IMR-90 (cell line): ENCODE data around the gene IQCK. TPM values are rescaled to one million over a fixed set of nuclear protein-coding genes. Genes with fewer than 3 reads are reported as not detected.

Experiments
- ATAC-seq: fragments of 200-7000 bp; cut with Tn5 transposase; 2 replicates; pipeline ENCODE4 v1.9.1; 2020; ENCODE audit warnings: low read depth, mild to moderate bottlenecking, moderate library complexity
- BruUV-seq: library from RNA; stranded (reverse); fragments of 400-500 nt; replicated peaks from 2 replicates; lab custom pipeline; 2021; lab: Mats Ljungman, UMichigan
- CTCF ChIA-PET: fragments of 300-600 bp; formaldehyde crosslinking; extraction: SDS; loops from one replicate; lab custom pipeline; 2021; ENCODE audit warnings: antibody characterized with exemption; lab: Yijun Ruan, JAX
- POLR2A ChIA-PET: fragments of 300-600 bp; sonication (Branson Sonifier 250); formaldehyde crosslinking; loops from one replicate; lab custom pipeline; 2022; ENCODE audit warnings: antibody characterized with exemption; ENCODE audit not compliant: unreplicated experiment; lab: Charles Lee
- DNase-seq: peaks from one replicate; pipeline ENCODE4 v3.0.0; 2013
- H2AFZ ChIP-seq: replicated peaks from 2 replicates; pipeline ENCODE3; 2013; ENCODE audit warnings: low read length, mild to moderate bottlenecking; ENCODE audit not compliant: poor library complexity
- H2AK5ac ChIP-seq: 2 replicates; pipeline ENCODE4 v1.6.1; 2013; ENCODE audit warnings: low read depth, low read length, inconsistent platforms
- H2AK9ac ChIP-seq: replicated peaks from 2 replicates; pipeline ENCODE3; 2013; ENCODE audit warnings: mild to moderate bottlenecking, low read depth, low read length, moderate library complexity; ENCODE audit not compliant: poor library complexity
- H2BK120ac ChIP-seq: 2 replicates; pipeline ENCODE4 v1.6.1; 2013; ENCODE audit warnings: low read depth, low read length, inconsistent platforms
- H2BK15ac ChIP-seq: 3 replicates; pipeline ENCODE4 v1.6.1; 2013; ENCODE audit warnings: low read depth, low read length, inconsistent platforms
- H2BK20ac ChIP-seq: 2 replicates; pipeline ENCODE4 v1.6.1; 2013; ENCODE audit warnings: low read depth, mild to moderate bottlenecking, inconsistent platforms, low read length, moderate library complexity
- H2BK5ac ChIP-seq: 2 replicates; pipeline ENCODE4 v1.6.1; 2013; ENCODE audit warnings: mild to moderate bottlenecking, low read depth, low read length, inconsistent platforms; ENCODE audit not compliant: poor library complexity, severe bottlenecking
- H3K14ac ChIP-seq: replicated peaks from 2 replicates; pipeline ENCODE4 v1.6.1; 2013; ENCODE audit warnings: low read depth, low read length, inconsistent platforms
- H3K18ac ChIP-seq: 2 replicates; pipeline ENCODE4 v1.6.1; 2013; ENCODE audit warnings: low read depth, low read length, control low read depth
- H3K23ac ChIP-seq: 2 replicates; pipeline ENCODE4 v1.6.1; 2013; ENCODE audit warnings: low read depth, low read length, inconsistent platforms
- H3K27ac ChIP-seq: 2 replicates; pipeline ENCODE4 v1.5.1; 2013; ENCODE audit warnings: mild to moderate bottlenecking, control low read depth, low read length; ENCODE audit not compliant: insufficient read depth
- H3K27me3 ChIP-seq: 2 replicates; pipeline ENCODE4 v1.6.1; 2013; ENCODE audit warnings: low read length; ENCODE audit not compliant: control insufficient read depth, insufficient read depth
- H3K36me3 ChIP-seq: 2 replicates; pipeline ENCODE4 v1.6.1; 2013; ENCODE audit warnings: low read length, mixed read lengths; ENCODE audit not compliant: control insufficient read depth, insufficient read depth
- H3K4ac ChIP-seq: 2 replicates; pipeline ENCODE4 v1.6.1; 2013; ENCODE audit warnings: low read depth, low read length, inconsistent platforms
- H3K4me1 ChIP-seq: 2 replicates; pipeline ENCODE4 v1.6.1; 2013; ENCODE audit warnings: low read length, mixed read lengths; ENCODE audit not compliant: control insufficient read depth, insufficient read depth
- H3K4me2 ChIP-seq: 2 replicates; pipeline ENCODE4 v1.6.1; 2013; ENCODE audit warnings: low read depth, mild to moderate bottlenecking, control low read depth, low read length, moderate library complexity
- H3K4me3 ChIP-seq: 2 replicates; pipeline ENCODE4 v1.5.1; 2013; ENCODE audit warnings: low read depth, mild to moderate bottlenecking, control low read depth, low read length, moderate library complexity; ENCODE audit not compliant: insufficient read depth
- H3K56ac ChIP-seq: 2 replicates; pipeline ENCODE4 v1.6.1; 2013; ENCODE audit warnings: low read length, inconsistent platforms; ENCODE audit not compliant: insufficient read depth; ENCODE audit errors: extremely low read depth
- H3K79me1 ChIP-seq, 2 experiments: 2 replicates each; pipeline ENCODE4 v1.6.1; 2013; ENCODE audit warnings: low read length in 2 of 2, inconsistent platforms in 1 of 2, low read depth in 1 of 2
- H3K9ac ChIP-seq: 2 replicates; pipeline ENCODE4 v1.6.1; 2013; ENCODE audit warnings: low read depth, low read length, control low read depth
- H3K9me1 ChIP-seq: 2 replicates; pipeline ENCODE4 v1.6.1; 2013; ENCODE audit warnings: low read length, inconsistent platforms; ENCODE audit not compliant: insufficient read depth
- H3K9me3 ChIP-seq: 2 replicates; pipeline ENCODE4 v1.6.1; 2013; ENCODE audit warnings: low read length; ENCODE audit not compliant: control insufficient read depth, insufficient read depth
- H4K20me1 ChIP-seq: 2 replicates; pipeline ENCODE4 v1.6.1; 2013; ENCODE audit warnings: low read length, inconsistent platforms; ENCODE audit not compliant: insufficient read depth
- H4K5ac ChIP-seq: 2 replicates; pipeline ENCODE4 v1.6.1; 2013; ENCODE audit warnings: mild to moderate bottlenecking, low read depth, low read length, control low read depth
- H4K8ac ChIP-seq, 2 experiments: 2 replicates each; pipeline ENCODE4 v1.6.1; 2013; ENCODE audit warnings: low read depth in 2 of 2, low read length in 2 of 2, control low read depth in 1 of 2, inconsistent platforms in 1 of 2
- H4K91ac ChIP-seq: 2 replicates; pipeline ENCODE4 v1.6.1; 2013; ENCODE audit warnings: low read depth, low read length, inconsistent platforms; ENCODE audit not compliant: insufficient read depth
- BHLHE40 ChIP-seq: fragments of 150-350 bp; IDR thresholded peaks from 2 replicates; pipeline ENCODE4 v1.6.1; 2016; ENCODE audit warnings: mild to moderate bottlenecking, low read depth, low read length
- CHD1 ChIP-seq: IDR thresholded peaks from 2 replicates; pipeline ENCODE4 v1.6.1; 2012; ENCODE audit warnings: low read depth, low read length, improper control_type of control experiment
- FOS ChIP-seq: fragments of 150-350 bp; IDR thresholded peaks from 2 replicates; pipeline ENCODE4 v1.6.1; 2016; ENCODE audit warnings: low read depth, low read length
- MAFK ChIP-seq: IDR thresholded peaks from 2 replicates; pipeline ENCODE4 v1.6.1; 2012; ENCODE audit warnings: low read depth, low read length, improper control_type of control experiment
- MAZ ChIP-seq: IDR thresholded peaks from 2 replicates; pipeline ENCODE4 v1.6.1; 2012; ENCODE audit warnings: low read depth, mild to moderate bottlenecking, low read length, improper control_type of control experiment, moderate library complexity, borderline replicate concordance
- MXI1 ChIP-seq: IDR thresholded peaks from 2 replicates; pipeline ENCODE4 v1.6.1; 2012; ENCODE audit warnings: low read depth, mild to moderate bottlenecking, low read length, moderate library complexity, borderline replicate concordance
- NFE2L2 ChIP-seq: fragments of 150-350 bp; IDR thresholded peaks from 2 replicates; pipeline ENCODE4 v1.6.1; 2016; ENCODE audit warnings: low read depth, mild to moderate bottlenecking, low read length
- POLR2A ChIP-seq: IDR thresholded peaks from 2 replicates; pipeline ENCODE4 v1.6.1; 2012; ENCODE audit warnings: mild to moderate bottlenecking, low read depth, low read length
- RAD21 ChIP-seq: IDR thresholded peaks from 2 replicates; pipeline ENCODE4 v1.6.1; 2012; ENCODE audit warnings: low read length, improper control_type of control experiment
- RCOR1 ChIP-seq: IDR thresholded peaks from 2 replicates; pipeline ENCODE4 v1.6.1; 2012; ENCODE audit warnings: mild to moderate bottlenecking, low read length, improper control_type of control experiment; ENCODE audit not compliant: insufficient replicate concordance
- RFX5 ChIP-seq: IDR thresholded peaks from 2 replicates; pipeline ENCODE4 v1.8.0; 2012; ENCODE audit warnings: low read depth, mild to moderate bottlenecking, low read length, moderate library complexity
- SMC3 ChIP-seq: fragments of 150-350 bp; IDR thresholded peaks from 2 replicates; pipeline ENCODE4 v1.6.1; 2016; ENCODE audit warnings: low read depth, mild to moderate bottlenecking, antibody characterized with exemption, low read length, moderate library complexity
- WGBS, 2 experiments: methylation state at CpG; one replicate each; pipeline versions ENCODE4 v1.1.5 to v1.1.7; 2013; ENCODE audit warnings: missing lambda C conversion rate in 2 of 2; ENCODE audit not compliant: insufficient read length in 1 of 2; ENCODE audit errors: extremely low coverage in 2 of 2; 5-methylcytosine and 5-hydroxymethylcytosine counted together
- dilution Hi-C: fragments of 300-500 bp; cut with HindIII; formaldehyde crosslinking; loops from one replicate; pipeline ENCODE4 v1.14.3; 2018; ENCODE audit warnings: low sequenced_read_pairs; ENCODE audit not compliant: unreplicated experiment
- in situ Hi-C: fragments of 300-500 bp; cut with MboI; formaldehyde crosslinking; loops from 3 replicates; pipeline ENCODE4 v1.14.3; 2019; ENCODE audit warnings: low sequenced_read_pairs, inconsistent platforms, mixed read lengths
- intact Hi-C: fragments of 100-400 bp; cut with micrococcal nuclease; formaldehyde crosslinking; loops from 2 replicates; pipeline ENCODE4 v1.10.0; 2022
- polyA plus RNA-seq, 3 experiments: library from polyadenylated mRNA; depleted of rRNA; stranded (reverse); fragments of >200 nt; gene quantifications; 2 replicates each; pipeline ENCODE4 v1.2.3, GENCODE V29; 2012; ENCODE audit warnings: low replicate concordance in 1 of 3
- total RNA-seq: library from RNA; depleted of rRNA; stranded (reverse); fragments of >200 nt; gene quantifications from 2 replicates; pipeline ENCODE4 v1.2.3, GENCODE V29; 2012
- TF ChIP-seq, protein P1 (sequence below): fragments of 150-350 bp; IDR thresholded peaks from 2 replicates; pipeline ENCODE4 v1.6.1; 2017; ENCODE audit warnings: mild to moderate bottlenecking, antibody characterized with exemption, low read length, low read depth
- TF ChIP-seq, protein P2 (sequence below): conservative IDR thresholded peaks from 2 replicates; pipeline ENCODE4 v1.5.1; 2012; ENCODE audit warnings: mild to moderate bottlenecking, low read depth, low read length, improper control_type of control experiment
- TF ChIP-seq, protein P3 (sequence below): fragments of 150-350 bp; IDR thresholded peaks from 2 replicates; pipeline ENCODE4 v1.6.1; 2016; ENCODE audit warnings: low read depth, mild to moderate bottlenecking, low read length, moderate library complexity, borderline replicate concordance

The IQCK gene
- total and polyA plus RNA-seq, 2 of the 4 experiments (the other 2 are of a cell fraction), result 4.1 to 5.4 TPM

DNA sequence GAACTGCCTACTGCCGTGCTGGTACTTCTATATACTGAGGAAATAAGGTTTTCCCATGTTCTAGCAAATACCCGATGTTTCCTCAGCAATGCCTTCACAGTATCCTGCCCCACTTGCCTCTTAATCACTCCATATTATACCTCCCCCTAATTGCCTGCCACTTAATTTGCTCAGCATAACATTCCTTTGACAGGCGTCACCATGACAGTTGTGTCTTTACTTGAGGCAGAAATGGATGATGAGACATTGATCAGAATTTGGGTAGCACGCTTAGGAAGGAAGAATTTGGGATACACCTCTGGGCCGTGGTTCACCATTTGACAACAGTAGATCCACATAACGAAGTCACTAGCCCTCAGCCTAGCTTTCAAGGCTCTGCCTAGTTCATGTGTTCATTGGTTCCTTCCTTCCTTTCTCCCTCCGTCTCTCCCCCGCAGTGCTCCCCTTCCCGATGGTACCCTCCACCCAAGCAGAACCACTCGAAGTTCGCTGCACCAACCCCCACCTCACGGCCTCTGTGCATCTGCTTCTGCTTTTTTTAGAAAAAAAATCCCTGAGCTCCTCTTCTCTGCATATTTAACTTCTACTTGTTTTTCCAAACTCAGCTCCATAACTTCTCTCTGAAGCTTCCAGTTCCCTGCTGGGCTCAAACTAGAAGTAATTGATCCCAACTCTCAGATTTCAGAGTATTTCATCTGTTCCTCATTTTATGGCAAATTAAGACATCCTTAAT lies 19.4 kb downstream of the IQCK start:
- POLR2A ChIA-PET, result no interaction called here
- WGBS, 2 experiments, result 83% methylated on average over 4 of the region's 12 CpGs; no CpG with 5 or more reads in 1 of the 2 experiments
- in situ Hi-C loops, result no loop called here

More for the DNA sequence above, 19.4 kb downstream of the IQCK start:
- intact Hi-C loops, result no loop called here
- Histone ChIP-seq H3K9me3 (no peaks in the 10 kb centered on the region), H3K23ac (no peak overlapping the region), H3K27me3 (no peaks in the 10 kb centered on the region), H3K56ac (no peak overlapping the region), H3K9me1 (peaks cover 7% of the 10 kb centered on the region; the same call in 1 of the 2 replicates), H3K14ac (no peak overlapping the region), H2BK120ac (no peak overlapping the region), H4K91ac (no peak overlapping the region), H2BK20ac (no peak overlapping the region), H4K5ac (no peak overlapping the region), H3K4me1 (peaks cover 2% of the 10 kb centered on the region; the same call in 1 of the 2 replicates), H2AK5ac (no peak overlapping the region), H3K27ac (no peak overlapping the region), H4K20me1 (no peaks in the 10 kb centered on the region), H3K9ac (no peak overlapping the region), H2BK5ac (no peak overlapping the region), H3K18ac (no peak overlapping the region), H3K4ac (no peak overlapping the region), H2AFZ (no peak overlapping the region), H3K79me1 (no peaks in the 10 kb centered on the region), H4K8ac (no peak overlapping the region), H3K4me3 (no peak overlapping the region), H3K36me3 (no peaks in the 10 kb centered on the region), H2BK15ac (no peak overlapping the region), H2AK9ac (no peak overlapping the region), H3K4me2 (no peak overlapping the region)
- no peak for TF ChIP-seq RFX5
- TF ChIP-seq, protein P1, sequence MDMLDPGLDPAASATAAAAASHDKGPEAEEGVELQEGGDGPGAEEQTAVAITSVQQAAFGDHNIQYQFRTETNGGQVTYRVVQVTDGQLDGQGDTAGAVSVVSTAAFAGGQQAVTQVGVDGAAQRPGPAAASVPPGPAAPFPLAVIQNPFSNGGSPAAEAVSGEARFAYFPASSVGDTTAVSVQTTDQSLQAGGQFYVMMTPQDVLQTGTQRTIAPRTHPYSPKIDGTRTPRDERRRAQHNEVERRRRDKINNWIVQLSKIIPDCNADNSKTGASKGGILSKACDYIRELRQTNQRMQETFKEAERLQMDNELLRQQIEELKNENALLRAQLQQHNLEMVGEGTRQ, result no peak
- no peak for TF ChIP-seq BHLHE40
- TF ChIP-seq MXI1, result no peak
- TF ChIP-seq NFE2L2, result no peak
- no peak for TF ChIP-seq CHD1
- no peak for TF ChIP-seq RAD21
- no peak for TF ChIP-seq MAFK
- no peak for TF ChIP-seq POLR2A
- TF ChIP-seq, protein P2, sequence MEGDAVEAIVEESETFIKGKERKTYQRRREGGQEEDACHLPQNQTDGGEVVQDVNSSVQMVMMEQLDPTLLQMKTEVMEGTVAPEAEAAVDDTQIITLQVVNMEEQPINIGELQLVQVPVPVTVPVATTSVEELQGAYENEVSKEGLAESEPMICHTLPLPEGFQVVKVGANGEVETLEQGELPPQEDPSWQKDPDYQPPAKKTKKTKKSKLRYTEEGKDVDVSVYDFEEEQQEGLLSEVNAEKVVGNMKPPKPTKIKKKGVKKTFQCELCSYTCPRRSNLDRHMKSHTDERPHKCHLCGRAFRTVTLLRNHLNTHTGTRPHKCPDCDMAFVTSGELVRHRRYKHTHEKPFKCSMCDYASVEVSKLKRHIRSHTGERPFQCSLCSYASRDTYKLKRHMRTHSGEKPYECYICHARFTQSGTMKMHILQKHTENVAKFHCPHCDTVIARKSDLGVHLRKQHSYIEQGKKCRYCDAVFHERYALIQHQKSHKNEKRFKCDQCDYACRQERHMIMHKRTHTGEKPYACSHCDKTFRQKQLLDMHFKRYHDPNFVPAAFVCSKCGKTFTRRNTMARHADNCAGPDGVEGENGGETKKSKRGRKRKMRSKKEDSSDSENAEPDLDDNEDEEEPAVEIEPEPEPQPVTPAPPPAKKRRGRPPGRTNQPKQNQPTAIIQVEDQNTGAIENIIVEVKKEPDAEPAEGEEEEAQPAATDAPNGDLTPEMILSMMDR, result no peak
- no peak for TF ChIP-seq FOS
- TF ChIP-seq SMC3, result no peak
- TF ChIP-seq, protein P3, sequence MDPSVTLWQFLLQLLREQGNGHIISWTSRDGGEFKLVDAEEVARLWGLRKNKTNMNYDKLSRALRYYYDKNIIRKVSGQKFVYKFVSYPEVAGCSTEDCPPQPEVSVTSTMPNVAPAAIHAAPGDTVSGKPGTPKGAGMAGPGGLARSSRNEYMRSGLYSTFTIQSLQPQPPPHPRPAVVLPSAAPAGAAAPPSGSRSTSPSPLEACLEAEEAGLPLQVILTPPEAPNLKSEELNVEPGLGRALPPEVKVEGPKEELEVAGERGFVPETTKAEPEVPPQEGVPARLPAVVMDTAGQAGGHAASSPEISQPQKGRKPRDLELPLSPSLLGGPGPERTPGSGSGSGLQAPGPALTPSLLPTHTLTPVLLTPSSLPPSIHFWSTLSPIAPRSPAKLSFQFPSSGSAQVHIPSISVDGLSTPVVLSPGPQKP, result no peak
- TF ChIP-seq MAZ, result no peak
- no peak for TF ChIP-seq RCOR1
- no TSS peak for BruUV-seq
- ATAC-seq, result no peak
- DNase-seq, result no peak
- dilution Hi-C loops, result no loop called here
- CTCF ChIA-PET, result no interaction called here
